Stimulated activated CD4-positive, alpha-beta T cell treated with anti-CD3 and anti-CD28 coated beads, Interleukin-1b, Interleukin-23, amount 100 ng/mL, for 4 hours (primary cell): ENCODE results near the gene A4GALT.
A peak's percentile ranks its signal among the peaks of the same experiment; 100 is the strongest.

ENCODE experiments used
- DNase-seq, 2 donors: peaks; one replicate each; pipeline ENCODE4 v3.0.0-alpha.2; 2020; ENCODE audit warnings: low read depth in 2 of 2

The A4GALT gene

DNA sequence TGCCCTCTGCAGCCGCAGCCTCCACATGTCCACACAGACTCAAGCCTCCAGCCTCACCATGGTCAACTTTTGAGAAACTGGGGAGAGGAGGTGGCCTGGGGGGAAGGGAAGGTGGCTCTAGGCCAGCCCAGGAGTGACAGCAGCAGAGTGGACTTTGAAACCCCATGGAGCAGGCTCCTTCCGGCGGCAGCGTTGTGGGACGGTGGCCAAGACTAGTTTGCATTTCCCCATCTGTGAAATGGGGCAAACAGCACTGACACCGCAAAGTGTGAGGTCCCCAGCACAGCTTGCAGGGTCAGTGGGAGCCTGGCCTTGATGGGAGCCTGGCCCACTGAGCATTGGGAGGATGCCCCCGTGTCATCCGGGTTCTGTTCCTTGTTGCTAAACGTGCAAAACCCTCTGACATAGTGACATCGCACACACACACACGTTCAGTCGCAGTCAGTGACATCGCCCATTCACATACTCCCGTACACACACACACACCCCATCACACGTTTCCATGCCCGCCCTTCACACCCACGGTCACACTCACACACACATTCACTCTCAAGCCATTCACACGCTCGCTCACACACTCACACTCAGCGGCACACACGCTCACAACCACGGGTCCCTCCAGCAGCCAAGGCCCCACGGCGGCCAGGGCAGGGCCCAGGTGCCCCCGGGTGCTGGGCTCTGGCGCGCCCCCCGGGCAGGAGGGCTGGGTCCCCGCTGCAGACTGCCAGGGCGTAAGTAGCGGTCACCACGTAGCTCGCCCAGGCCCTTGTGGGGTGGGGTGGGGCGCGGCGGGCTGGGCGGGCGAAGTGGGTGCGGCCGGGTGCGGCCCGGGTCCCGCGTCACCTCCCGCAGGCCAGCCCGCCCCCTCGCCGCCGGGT is 72.1 kb downstream of the A4GALT start:
- peak in 1 of 2 donors; percentile 17 for DNase-seq

DNA sequence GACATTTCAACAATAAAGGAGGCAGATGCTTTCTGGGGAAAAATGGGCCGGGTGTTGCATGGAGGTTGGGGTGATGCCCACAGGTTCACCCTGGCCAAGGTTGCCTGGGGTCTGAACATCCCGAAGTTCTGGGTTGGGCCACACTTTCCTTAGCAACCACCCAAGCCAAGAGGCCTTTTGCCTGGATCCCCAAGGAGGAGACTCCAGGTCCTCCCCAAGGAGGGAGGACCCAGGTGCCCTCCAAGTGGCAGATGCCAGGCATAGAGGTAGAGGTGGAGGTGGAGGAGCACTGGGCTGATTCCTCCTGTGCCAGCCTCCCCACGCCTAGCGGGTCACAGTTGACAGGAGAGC is 72.7 kb downstream of the A4GALT start:
- no peak for DNase-seq

DNA sequence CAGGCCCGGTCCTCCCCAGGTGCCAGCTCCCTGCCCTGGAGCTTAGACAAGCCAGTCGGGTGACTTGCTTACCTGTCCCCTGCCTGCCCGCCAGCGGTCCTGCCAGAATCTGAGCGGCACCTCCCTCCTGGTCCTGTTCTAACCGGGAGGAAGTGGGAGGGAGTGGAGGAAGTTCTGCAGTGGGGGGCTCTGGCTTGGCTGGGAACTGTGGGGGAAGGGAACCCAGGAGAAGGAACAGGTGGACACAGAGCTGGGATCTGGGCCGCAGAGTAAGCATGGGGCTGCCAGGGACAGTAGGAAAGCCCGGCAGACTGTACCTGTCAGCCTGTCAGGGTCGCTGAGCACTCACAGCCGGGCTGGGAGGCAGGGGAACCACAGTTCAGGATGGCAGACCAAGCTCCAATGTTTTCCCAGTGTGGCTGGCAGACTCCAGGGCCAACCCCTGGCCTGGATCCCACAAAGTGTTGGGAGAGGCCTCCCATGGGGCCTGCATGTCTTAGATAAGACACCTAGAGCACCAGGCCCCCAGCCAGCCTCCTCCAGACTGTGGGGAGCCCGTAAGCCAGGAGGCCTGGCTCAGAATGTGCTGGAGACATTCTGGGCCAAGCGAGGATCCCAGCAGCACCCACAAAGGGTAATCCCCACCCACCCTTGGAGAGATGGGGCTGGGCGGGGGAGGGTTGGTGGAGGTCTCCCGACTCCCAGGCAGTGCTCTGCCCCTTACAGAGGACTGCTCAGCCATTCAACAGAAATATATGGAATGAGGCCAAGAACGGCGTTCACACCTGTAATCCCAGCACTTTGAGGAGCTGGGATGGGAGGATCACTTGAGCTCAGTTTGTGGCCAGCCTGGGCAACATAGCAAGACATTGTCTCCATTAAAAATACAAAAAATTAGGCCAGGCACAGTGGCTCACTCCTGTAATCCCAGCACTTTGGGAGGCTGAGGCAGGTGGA is 73.8 kb downstream of the A4GALT start:
- DNase-seq, result no peak

DNA sequence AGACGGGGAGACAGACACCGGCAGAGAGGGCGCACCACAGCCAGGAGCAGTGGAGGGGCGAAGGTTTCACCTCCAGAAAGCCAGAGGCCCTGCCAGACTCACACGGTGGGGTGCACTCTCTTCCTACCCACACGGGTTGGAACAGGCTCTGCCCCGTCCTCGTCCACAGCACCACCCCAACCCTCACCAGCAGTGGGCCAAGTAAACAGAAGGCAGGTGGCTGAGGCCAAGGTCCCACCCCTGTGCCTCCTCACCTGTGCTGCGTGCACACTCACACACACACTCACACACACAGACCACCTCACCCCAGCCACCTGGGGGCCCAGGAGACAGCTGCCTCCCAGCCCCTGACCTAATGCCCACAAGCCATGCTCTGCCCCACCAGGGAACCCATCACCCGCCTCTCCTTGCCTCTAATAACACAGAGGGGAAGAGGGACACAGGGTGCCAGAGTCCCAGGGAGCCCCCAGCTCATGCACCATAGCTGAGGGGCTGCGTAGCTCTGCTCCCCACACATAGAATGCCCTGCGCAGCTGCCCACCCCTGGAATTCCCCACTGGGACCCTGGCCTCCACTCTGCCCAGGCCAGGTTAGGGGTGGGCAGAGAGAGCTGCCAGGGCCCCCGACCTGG is 74.6 kb downstream of the A4GALT start:
- no peak for DNase-seq

DNA sequence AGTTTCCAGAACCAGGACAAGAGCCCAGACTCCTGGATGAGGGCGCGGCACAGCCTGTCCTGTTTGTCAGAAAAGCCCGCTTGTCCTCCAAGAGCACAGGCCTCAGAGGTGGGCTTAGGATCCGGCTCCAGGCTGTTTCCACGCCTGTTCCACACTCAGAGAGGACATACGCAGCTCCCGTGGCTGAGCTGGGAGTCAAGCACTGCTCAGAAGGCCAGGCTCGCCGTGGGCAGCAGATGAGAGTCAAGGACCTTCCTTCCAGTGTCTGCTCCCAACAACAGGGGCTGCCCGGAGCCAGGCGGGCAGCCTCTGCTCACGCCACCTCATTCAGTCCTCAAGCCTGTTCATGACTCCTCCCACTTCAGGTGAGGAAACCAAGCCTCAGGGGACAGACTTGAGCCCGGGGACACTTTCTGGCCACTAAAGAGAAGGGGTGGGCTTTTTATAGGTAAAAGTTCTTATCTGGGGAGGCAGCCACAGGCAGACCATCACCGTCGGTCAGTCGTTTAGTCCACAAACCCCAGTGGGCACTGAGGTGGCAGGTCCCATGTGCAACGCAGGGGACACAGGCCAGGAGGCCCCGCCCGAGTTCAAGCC is 75.2 kb downstream of the A4GALT start:
- DNase-seq, result no peak

DNA sequence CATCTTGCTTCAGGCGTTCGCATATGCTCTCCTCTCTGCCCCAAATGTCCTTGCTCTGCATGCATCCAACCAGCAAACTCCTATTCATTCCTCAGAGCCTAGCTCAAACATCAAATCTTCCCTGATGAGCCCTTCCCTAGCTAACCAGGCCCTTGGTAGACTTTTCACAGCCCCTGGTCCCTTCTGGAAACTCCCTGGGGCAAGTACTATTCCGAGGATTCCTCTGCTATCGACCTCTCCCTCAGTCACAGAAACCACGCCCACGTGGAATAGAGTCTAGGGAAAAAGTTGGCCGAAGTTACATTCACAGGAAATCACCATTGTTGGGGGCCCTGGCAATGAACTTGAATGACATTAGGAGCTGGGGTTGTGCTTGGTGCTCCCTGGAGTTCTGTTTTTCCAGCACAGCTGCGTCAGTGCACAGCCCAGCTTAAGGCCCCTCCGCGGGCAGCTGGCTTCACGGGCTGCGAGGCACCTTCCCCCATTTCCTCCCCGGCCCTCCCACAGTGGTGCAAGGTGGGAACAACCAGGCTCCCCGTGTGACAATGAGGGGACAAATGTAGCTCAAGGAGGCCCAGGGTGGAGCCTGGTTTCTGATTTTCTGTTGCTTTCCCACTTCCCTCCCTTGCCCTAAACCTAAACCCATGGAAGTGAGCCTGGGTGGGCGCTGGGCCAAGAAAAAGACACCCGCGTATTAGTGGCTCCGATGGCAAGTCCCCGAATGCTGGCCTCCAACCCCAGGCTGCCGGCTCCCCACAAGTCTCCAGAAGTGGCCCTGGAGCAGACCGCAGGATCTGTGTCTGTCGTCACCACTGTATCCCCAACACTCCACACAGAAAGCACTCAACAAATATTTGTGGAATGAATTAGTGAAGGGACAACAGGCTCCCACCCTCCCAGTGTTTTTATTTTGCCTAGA is 76.0 kb downstream of the A4GALT start:
- no peak for DNase-seq

DNA sequence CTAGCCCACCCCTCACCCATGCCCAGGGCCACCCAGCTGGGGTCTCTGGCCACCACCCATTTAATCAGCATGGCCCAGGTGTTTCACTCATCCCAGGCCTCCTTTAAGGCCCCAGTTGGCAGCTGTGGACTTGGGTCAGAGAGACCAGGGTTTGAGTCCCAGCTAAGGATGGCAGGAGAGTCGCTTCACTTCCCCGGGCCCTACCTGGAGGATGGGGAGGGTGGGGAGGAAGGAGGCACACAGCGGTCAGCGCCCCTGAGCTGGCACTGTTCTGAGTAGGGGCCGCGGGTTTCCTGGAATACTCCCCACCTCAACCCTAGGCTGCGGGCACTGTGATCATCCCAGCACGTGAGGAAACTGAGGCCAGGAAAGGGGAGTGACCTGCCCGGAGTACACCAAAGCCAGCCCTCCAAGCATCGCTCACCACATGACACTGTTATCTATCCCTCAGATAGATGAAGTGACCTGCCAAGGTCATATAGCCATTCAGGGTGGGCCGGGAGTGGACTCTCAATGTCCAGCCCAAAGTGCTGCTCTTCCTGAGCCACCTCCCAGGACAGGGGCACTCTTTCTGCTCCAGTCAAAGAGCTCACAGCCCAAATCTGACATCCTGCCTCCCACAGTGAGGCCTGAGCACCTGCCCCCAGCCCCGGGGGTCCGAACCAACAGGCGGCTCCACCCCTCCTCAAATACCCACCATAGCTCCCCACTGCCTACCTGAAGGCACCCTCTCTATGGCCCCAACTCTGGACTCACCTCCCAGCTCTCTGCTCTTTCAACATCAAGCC is 76.8 kb downstream of the A4GALT start:
- DNase-seq, result no peak

DNA sequence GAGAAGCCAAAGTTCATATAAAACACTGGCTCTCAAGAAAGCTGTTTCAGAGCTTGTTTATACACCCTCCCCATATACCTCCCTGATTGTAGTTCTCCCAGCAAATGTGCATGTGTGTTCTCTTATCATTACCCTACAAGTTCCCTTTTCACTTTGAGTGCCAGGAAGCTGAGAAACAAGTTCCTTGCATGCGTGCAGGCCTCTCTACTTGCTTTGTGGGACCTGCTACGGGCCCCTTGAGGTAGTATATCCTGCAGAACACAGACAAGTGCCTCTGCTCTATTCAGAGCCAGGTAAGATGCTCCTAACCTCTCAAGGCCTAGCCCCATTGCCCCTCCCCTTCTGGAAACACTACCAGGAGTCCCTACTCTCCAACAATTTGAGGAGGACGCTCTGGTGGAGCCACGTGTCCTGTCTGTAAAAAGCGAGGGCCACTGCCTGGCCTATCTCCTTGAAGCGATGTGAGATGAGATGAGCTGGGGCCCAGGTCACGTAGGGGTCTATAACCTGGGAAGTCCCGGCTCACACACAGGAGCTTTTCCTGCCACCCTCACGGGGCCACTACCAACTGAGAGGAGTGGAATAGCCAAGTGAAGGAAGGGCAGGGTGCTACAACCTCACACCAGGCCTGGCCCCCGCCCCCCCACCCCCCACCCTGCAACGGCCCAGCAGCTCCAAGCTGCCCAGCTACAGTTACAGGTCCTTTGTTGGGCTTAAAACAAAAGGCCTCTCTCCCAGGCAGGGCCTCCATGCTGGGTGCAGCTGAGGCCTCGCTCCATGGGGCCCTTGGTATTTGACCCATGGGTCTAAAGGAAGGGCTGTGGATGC is 77.7 kb downstream of the A4GALT start:
- DNase-seq, result no peak
